NCI-H526 (cell line): ENCODE measurements around the gene SMIM13.
"Not testable (repeated sequence)": the region's sequence is repeated elsewhere in the genome, so short reads cannot be mapped to it uniquely, and the experiment has no call there.

Experiments used
- DNase-seq, 2 experiments: peaks; one replicate each; lab custom pipeline; 2025; lab: John Stamatoyannopoulos, UW

Gene SMIM13

GRCh38 chr6:11083956-11084355 is 9.7 kb upstream of the SMIM13 start:
- no peak for DNase-seq

DNA sequence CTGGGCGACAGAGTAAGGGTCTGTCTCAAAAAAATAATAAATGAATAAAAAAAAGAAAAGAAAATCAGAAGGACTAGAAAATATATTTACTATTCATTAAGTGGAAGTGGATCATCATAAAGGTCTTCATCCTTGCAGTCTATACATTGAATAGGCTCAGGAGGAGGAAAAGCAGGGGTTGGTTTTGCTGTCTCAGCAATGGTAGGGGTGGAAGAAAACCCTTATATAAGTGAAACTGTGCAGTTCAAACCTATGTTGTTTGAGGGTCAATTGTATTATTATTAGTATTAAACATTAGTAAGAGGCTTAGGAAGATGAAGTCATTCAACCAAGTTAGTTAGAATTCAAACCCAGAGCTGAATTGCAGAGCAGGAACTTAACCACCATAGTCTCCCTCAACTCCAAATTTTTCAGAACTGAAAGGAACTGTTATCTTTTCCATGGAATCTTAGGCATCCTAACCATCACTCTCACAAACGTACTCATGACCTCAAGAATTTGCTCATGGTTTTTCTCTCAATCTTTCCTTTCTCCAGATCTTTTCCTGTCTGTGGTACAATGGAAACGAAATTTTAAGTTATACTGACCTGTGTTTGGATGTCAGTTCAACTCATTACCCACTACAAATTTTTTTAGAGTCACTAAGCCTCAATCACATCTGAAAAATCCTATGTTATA is 7.7 kb upstream of the SMIM13 start:
- DNase-seq: no peak

- not testable (repeated sequence) for DNase-seq
Observed at GRCh38 chr6:11087141-11087812, 6.4 kb upstream of the SMIM13 start.

DNA sequence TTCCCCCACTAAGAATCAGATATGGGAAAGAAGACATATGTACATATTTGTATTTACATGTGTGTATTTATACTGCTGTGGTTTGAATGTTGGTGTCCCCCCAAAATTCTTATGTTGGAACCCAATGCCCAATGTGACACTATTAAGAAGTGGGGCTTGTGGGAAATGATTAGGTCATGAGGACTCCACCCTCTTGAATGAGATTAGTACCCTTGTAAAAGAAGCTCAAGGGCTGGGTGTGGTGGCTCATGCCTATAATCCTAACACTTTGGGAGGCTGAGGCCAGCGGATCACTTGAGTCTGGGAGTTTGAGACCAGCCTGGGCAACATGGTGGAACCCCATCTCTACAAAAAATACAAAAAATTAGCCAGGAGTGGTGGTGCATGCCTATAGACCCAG is 3.9 kb upstream of the SMIM13 start:
- no peak for DNase-seq

DNA sequence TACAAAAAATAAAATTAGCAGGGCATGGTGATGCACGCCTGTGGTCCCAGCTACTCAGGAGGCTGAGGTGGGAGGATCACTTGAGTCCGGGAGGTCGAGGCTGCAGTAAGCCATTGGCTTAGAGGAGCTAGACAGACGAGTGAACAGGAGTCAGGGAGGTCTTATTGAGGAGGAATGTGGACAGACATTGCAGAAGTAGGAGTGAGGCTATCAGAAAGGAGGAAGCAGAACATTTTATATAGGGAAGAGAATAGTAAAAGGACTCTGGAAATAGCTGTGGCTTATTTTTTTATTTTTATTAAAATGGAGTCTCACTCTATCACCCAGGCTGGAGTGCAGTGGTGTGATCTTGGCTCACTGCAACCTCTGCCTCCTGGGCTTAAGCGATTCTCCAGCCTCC is 2.5 kb upstream of the SMIM13 start:
- not testable (repeated sequence) for DNase-seq

DNA sequence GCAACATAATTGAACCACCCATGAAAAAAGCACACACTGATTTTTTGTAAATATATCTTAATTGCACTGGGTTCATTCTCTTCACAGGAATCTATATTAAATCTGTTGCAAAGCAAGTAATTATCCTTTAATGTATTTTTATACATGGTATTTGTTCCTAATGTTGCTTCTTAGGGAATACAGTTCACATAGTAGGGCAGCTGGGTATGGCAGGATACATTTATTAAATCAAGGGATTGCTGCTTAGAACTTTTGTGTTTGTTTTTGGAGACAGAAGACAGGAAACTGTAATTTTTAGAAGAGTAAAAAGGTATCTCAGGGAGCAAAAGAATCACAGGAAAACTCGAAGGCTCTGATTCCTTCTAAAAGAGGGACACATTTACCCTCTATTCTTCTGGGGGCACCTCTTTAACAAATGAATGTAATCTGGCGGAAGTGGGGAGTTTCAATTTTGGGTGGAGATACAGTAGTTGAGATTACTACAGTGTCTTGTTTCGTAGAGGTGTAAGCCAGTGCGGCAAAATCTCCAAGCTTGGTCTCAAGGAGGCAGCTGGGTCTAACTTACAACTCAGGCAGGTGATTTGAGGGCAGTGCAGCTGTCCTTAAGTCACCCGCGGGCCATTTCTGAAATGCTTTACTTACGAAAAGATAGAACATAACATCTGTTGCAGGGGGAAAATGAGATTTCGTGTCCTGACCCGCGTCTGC is 812 bp upstream of the SMIM13 start:
- no peak for DNase-seq

- no peak for DNase-seq
Observed at GRCh38 chr6:11093376-11093625, 333 bp upstream of the SMIM13 start.

GRCh38 chr6:11094411-11094851 is 797 bp downstream of the SMIM13 start:
- DNase-seq: peak; percentile 19 to 51

DNA sequence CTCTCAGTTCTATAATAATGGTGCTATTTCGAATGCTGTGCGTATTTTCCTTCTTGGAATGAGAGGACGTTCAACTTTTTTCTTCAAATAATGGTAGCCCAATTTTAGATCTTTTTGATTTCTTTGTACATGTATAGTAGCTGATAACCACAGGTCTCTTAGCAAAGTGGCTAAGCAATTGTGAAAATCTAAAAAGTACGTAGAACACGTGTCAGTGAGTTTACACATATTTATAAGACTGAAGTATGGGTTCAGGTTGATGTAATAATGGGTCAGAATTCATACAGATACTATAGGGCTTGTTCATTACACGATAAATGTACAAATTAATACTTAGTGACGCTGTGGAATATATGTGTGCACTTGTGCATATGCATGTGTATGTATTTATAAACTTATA is 1.3 kb downstream of the SMIM13 start:
- no peak for DNase-seq

DNA sequence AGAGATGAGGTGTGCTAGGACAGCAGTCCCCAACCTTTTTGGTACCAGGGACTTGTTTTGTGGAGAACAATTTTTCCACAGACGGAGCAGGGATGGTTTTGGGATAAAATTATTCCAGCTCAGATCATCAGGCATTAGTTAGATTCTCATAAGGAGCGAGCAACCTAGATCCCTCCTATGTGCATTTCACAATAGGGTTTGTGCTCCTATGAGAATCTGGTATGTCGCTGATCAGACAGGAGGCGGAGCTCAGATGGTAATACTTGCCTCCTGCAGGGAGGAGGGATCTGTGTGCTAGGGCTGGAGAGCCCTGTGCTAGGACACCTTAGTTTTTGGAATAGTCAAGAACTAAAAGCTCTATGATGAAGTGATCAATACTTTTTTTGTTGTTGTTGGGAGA is 2.5 kb downstream of the SMIM13 start:
- DNase-seq: peak; percentile 53 to 71

DNA sequence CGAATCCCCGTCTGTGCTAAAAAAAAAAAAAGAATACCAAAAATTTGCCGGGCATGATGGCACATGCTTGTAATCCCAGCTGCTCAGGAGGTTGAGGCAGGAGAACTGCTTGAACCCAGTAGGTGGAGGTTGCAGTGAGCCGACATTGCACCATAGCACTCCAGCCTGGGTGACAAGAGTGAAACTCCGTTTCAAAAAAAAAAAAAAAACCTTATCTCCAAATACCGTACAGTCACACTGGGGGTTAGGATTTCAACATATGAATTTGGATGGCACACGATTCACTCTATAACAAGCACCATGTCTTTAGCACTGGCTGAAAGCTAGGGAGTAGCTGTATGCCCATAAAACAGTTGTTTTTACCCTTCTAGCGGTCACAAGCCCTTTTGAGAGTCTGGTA is 3.8 kb downstream of the SMIM13 start:
- DNase-seq: no peak

- no peak for DNase-seq
Observed at GRCh38 chr6:11098004-11098403, 4.4 kb downstream of the SMIM13 start.

GRCh38 chr6:11101417-11101816 is 7.8 kb downstream of the SMIM13 start:
- DNase-seq: no peak

DNA sequence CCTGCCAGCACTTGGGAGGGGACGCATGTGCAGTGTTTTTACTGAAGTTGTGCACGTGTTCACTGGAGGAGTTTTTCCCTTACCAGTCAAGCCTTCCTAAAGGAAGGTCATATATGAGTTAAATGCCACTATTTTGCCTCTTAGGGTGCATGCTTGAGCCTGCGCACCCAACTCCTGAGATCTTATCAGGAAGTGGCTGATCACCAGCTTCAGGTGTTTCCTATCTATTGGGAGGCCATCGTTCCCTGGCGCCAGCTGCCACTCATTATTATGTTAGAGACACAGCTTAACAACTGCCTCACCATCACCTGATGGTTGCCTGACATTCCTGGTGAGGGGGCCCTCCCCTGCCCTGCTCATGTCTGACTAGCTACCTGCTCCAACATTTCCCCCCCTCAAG is 9.4 kb downstream of the SMIM13 start:
- no peak for DNase-seq

GRCh38 chr6:11108726-11109125 is 15.1 kb downstream of the SMIM13 start:
- DNase-seq: no peak

- DNase-seq: no peak
Observed at GRCh38 chr6:11110921-11111768, 17.5 kb downstream of the SMIM13 start, which contains the start of gene ERVFRD-1. Gene ERVFRD-1 (minus strand): TSS chr6:11111725. CDS start chr6:11105310, 6,415 bp downstream.

DNA sequence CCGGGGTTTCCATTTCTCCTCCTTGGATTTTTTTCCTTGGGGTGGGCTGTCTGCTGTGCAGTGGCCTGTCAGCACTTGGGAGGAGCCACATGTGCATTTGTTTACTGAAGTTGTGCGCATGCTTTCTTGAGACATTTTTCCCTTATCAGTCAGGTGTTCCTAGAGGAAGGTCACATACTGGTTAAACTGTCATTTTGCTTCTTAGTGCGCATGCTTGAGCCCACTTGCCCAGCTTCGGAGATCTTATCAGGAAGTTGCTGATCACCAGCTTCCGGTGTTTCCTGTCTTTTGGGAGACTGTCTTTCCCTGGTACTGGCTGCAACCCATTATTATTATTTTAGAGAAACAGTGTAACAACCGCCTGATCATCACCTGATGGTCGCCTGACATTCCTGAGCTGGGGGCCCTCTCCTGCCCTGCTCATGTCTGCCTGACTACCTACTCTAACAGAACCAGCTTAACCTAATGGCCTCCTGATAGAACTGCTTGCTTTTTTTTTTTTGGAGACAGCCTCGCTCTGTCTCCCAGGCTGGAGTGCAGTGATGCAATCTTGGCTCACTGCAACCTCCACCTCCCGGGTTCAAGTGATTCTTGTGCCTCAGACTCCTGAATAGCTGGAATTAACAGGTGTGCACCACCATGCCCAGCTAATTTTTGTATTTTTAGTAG is 18.3 kb downstream of the SMIM13 start:
- no peak for DNase-seq

GRCh38 chr6:11113038-11113437 is 19.4 kb downstream of the SMIM13 start:
- no peak for DNase-seq

GRCh38 chr6:11115808-11116536 is 22.3 kb downstream of the SMIM13 start:
- DNase-seq: not testable (repeated sequence)

DNA sequence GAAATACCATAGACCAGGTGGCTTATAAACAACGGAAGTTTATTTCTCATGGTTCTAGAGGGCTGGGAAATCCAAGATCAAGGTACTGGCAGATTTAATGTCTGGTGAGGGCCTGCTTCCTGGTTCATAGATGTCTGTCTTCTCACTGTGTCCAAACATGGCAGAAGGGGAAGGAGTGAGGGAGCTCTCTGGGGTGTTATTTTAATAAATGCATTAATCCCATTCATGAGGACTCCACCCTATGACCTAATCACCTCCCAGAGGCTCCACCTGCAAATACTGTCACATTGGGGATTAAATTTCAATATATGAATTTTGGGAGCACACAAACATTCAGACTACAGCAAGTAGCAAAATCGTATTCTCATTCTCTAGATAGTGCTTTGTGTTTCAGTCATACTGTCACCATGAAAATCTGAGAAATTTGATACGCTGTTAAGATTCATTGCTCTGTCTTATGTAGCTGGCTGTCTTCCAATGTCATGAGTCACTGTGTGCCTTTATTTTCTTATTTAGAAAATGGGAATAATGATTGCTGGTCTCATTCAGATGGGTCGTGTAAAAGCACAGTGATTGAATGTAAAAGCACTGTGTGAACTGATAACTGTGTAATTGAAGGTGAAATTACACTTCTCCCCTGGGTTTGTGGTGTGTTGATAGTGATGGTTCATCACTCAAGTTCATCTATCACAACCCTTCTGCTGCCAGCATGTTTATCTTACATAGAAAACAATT is 26.8 kb downstream of the SMIM13 start:
- DNase-seq: no peak
